ENCODE data around the gene CDC42BPB.

DNA sequence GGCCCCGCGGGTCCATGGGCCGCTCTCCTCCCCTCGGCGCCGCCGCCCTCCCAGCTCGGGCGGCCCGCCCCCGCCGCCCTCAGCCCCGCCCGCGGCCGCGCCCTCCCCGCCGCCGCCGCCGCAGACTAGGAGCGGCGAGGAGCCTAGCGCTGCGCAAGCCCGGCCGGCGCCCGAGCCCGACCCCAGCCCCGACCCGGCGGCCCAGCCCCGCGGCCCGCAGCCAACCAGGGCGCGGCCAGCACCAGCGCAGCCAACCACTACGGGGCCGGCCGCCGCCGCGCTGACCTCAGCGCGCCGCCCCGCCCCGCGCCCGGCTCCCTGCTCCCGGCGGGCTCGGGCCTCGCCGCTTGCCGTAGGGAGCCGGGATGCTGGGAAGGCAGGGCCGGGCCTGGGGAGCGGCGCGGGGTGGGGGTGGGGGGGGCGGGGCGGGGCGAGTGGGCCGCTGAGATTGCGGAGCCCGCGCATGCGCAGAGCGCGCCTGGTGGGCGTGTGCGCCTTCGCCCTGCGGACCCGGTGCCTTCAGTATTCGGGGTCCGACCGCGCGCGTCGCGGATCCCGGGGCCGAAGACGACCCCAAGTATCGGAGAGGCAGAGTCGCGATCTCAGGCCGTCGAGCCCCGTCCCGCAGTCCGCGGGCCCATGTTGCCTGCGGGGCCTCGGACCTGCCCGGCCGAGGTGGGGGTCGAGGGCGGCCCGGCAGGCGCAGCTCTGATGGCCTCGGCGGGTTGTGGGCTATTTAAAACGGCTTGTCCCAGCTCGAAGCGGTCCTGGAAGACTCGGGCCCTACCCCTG is at the start of gene CDC42BPB:
- TF ChIP-seq, protein P1, sequence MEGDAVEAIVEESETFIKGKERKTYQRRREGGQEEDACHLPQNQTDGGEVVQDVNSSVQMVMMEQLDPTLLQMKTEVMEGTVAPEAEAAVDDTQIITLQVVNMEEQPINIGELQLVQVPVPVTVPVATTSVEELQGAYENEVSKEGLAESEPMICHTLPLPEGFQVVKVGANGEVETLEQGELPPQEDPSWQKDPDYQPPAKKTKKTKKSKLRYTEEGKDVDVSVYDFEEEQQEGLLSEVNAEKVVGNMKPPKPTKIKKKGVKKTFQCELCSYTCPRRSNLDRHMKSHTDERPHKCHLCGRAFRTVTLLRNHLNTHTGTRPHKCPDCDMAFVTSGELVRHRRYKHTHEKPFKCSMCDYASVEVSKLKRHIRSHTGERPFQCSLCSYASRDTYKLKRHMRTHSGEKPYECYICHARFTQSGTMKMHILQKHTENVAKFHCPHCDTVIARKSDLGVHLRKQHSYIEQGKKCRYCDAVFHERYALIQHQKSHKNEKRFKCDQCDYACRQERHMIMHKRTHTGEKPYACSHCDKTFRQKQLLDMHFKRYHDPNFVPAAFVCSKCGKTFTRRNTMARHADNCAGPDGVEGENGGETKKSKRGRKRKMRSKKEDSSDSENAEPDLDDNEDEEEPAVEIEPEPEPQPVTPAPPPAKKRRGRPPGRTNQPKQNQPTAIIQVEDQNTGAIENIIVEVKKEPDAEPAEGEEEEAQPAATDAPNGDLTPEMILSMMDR (conservative IDR thresholded peaks at IDR 0.05 in 1 of 2, IDR thresholded peaks at IDR 0.05 in 1 of 2; ENCODE audit: low read depth in 1 of 2, low read length in 2 of 2), result no peak
- TF ChIP-seq EZH2 (IDR thresholded peaks at IDR 0.05; ENCODE audit: low read length, missing control alignments), result no peak

Data from fibroblast of lung (primary cell).